ENCODE measurements around the gene EIF2B5.
A peak's percentile ranks its signal among the peaks of the same experiment; 100 is the strongest.

EIF2B5 gene

GRCh38 chr3:184145111-184145524 lies 10.0 kb downstream of the EIF2B5 start:
- H3K27ac ChIP-seq (ENCODE audit: low read length, poor library complexity, severe bottlenecking), result peak overlapping the region; percentile 13
- 65% methylated on average over 4 of the region's 4 CpGs for WGBS
- no peaks in the 10 kb centered on the region for H3K27me3 ChIP-seq (ENCODE audit: control insufficient read depth in 1 of 2, insufficient read depth in 1 of 2, low read length in 2 of 2)
- no peak overlapping the region for H3K4ac ChIP-seq (ENCODE audit: low read depth in 1 of 2, low read length in 2 of 2)
- H3K4me2 ChIP-seq (ENCODE audit: low read length, poor library complexity, severe bottlenecking), result no peak overlapping the region
- no peak overlapping the region for H2AK5ac ChIP-seq (ENCODE audit: low read length, severe bottlenecking)
- peak overlapping the region; percentile 37 for H3K9ac ChIP-seq (ENCODE audit: low read length)
- no peak overlapping the region for H2BK120ac ChIP-seq (ENCODE audit: low read depth, low read length)
- no peak overlapping the region for H4K8ac ChIP-seq (ENCODE audit: low read length)
- no peak overlapping the region for H3K18ac ChIP-seq (ENCODE audit: low read depth in 1 of 2, low read length in 2 of 2)
- H2BK5ac ChIP-seq (ENCODE audit: low read depth, low read length, poor library complexity, severe bottlenecking), result no peak overlapping the region
- no peak overlapping the region for H3K4me3 ChIP-seq (ENCODE audit: insufficient read depth in 1 of 2, low read depth in 1 of 2, low read length in 2 of 2)
- no peak overlapping the region for H2BK12ac ChIP-seq (ENCODE audit: low read length in 2 of 2)
- no peaks in the 10 kb centered on the region for H3K9me3 ChIP-seq (ENCODE audit: control insufficient read depth, low read length)
- H4K91ac ChIP-seq (ENCODE audit: low read length), result no peak overlapping the region
- no peak overlapping the region for H2BK15ac ChIP-seq (ENCODE audit: low read depth, poor library complexity, severe bottlenecking)
- DNase-seq, result peak; percentile 30
- no peak overlapping the region for H3K23ac ChIP-seq (ENCODE audit: low read length in 2 of 2)
- peaks cover 7% of the 10 kb centered on the region for H3K4me1 ChIP-seq (ENCODE audit: control insufficient read depth, insufficient read depth, low read depth, low read length)
- peaks cover 23% of the 10 kb centered on the region for H3K79me1 ChIP-seq (replicated peaks; ENCODE audit: low read length, poor library complexity, severe bottlenecking)
- H2AFZ ChIP-seq (ENCODE audit: low read depth, low read length), result no peak overlapping the region
- no peak overlapping the region for H3K14ac ChIP-seq (ENCODE audit: low read length in 2 of 2)
- peaks cover 43 to 68% of the 10 kb centered on the region in 2 experiments for H3K36me3 ChIP-seq (ENCODE audit: control insufficient read depth in 1 of 2, insufficient read depth in 2 of 2, low read depth in 1 of 2, low read length in 2 of 2)

- Histone ChIP-seq H3K79me1 (replicated peaks; ENCODE audit: low read length, poor library complexity, severe bottlenecking) (peaks cover 16% of the 10 kb centered on the region), H4K91ac (ENCODE audit: low read length) (no peak overlapping the region), H3K4me3 (ENCODE audit: insufficient read depth in 1 of 2, low read depth in 1 of 2, low read length in 2 of 2) (no peak overlapping the region), H3K27me3 (ENCODE audit: control insufficient read depth in 1 of 2, insufficient read depth in 1 of 2, low read length in 2 of 2) (no peaks in the 10 kb centered on the region), H3K36me3 (ENCODE audit: control insufficient read depth in 1 of 2, insufficient read depth in 2 of 2, low read depth in 1 of 2, low read length in 2 of 2) (peaks cover 38 to 61% of the 10 kb centered on the region in 2 experiments), H3K27ac (ENCODE audit: low read length, poor library complexity, severe bottlenecking) (no peak overlapping the region), H2BK12ac (ENCODE audit: low read length in 2 of 2) (no peak overlapping the region), H2AK5ac (ENCODE audit: low read length, severe bottlenecking) (peak overlapping the region; percentile 22), H3K4me2 (ENCODE audit: low read length, poor library complexity, severe bottlenecking) (no peak overlapping the region), H3K23ac (ENCODE audit: low read length in 2 of 2) (no peak overlapping the region), H3K14ac (ENCODE audit: low read length in 2 of 2) (no peak overlapping the region), H3K9ac (ENCODE audit: low read length) (peak overlapping the region; percentile 37), H2BK120ac (ENCODE audit: low read depth, low read length) (no peak overlapping the region), H4K8ac (ENCODE audit: low read length) (no peak overlapping the region), H2BK15ac (ENCODE audit: low read depth, poor library complexity, severe bottlenecking) (no peak overlapping the region), H3K18ac (ENCODE audit: low read depth in 1 of 2, low read length in 2 of 2) (no peak overlapping the region), H3K9me3 (ENCODE audit: control insufficient read depth, low read length) (no peaks in the 10 kb centered on the region), H2AFZ (ENCODE audit: low read depth, low read length) (no peak overlapping the region), H2BK5ac (ENCODE audit: low read depth, low read length, poor library complexity, severe bottlenecking) (no peak overlapping the region), H3K4me1 (ENCODE audit: control insufficient read depth, insufficient read depth, low read depth, low read length) (peaks cover 7% of the 10 kb centered on the region), H3K4ac (ENCODE audit: low read depth in 1 of 2, low read length in 2 of 2) (no peak overlapping the region)
- no peak for DNase-seq
- 85% methylated on average over 8 of the region's 8 CpGs for WGBS
Observed at GRCh38 chr3:184145751-184146270, 10.7 kb downstream of the EIF2B5 start.

- no peak overlapping the region for H3K14ac ChIP-seq (ENCODE audit: low read length in 2 of 2)
- H2AK5ac ChIP-seq (ENCODE audit: low read length, severe bottlenecking), result no peak overlapping the region
- peaks cover 7% of the 10 kb centered on the region for H3K4me1 ChIP-seq (ENCODE audit: control insufficient read depth, insufficient read depth, low read depth, low read length)
- H3K18ac ChIP-seq (ENCODE audit: low read depth in 1 of 2, low read length in 2 of 2), result no peak overlapping the region
- H2AFZ ChIP-seq (ENCODE audit: low read depth, low read length), result no peak overlapping the region
- WGBS, result 100% methylated on average over 2 of the region's 3 CpGs
- H2BK120ac ChIP-seq (ENCODE audit: low read depth, low read length), result no peak overlapping the region
- H3K4me3 ChIP-seq (ENCODE audit: insufficient read depth in 1 of 2, low read depth in 1 of 2, low read length in 2 of 2), result no peak overlapping the region
- H2BK12ac ChIP-seq (ENCODE audit: low read length in 2 of 2), result no peak overlapping the region
- no peaks in the 10 kb centered on the region for H3K9me3 ChIP-seq (ENCODE audit: control insufficient read depth, low read length)
- no peak overlapping the region for H3K23ac ChIP-seq (ENCODE audit: low read length in 2 of 2)
- no peak overlapping the region for H4K91ac ChIP-seq (ENCODE audit: low read length)
- no peak overlapping the region for H3K9ac ChIP-seq (ENCODE audit: low read length)
- H2BK15ac ChIP-seq (ENCODE audit: low read depth, poor library complexity, severe bottlenecking), result no peak overlapping the region
- H3K79me1 ChIP-seq (replicated peaks; ENCODE audit: low read length, poor library complexity, severe bottlenecking), result peaks cover 14% of the 10 kb centered on the region
- no peak overlapping the region for H3K27ac ChIP-seq (ENCODE audit: low read length, poor library complexity, severe bottlenecking)
- H4K8ac ChIP-seq (ENCODE audit: low read length), result no peak overlapping the region
- H3K4ac ChIP-seq (ENCODE audit: low read depth in 1 of 2, low read length in 2 of 2), result no peak overlapping the region
- no peak overlapping the region for H2BK5ac ChIP-seq (ENCODE audit: low read depth, low read length, poor library complexity, severe bottlenecking)
- H3K27me3 ChIP-seq (ENCODE audit: control insufficient read depth in 1 of 2, insufficient read depth in 1 of 2, low read length in 2 of 2), result no peaks in the 10 kb centered on the region
- DNase-seq, result no peak
- peaks cover 20 to 39% of the 10 kb centered on the region in 2 experiments for H3K36me3 ChIP-seq (ENCODE audit: control insufficient read depth in 1 of 2, insufficient read depth in 2 of 2, low read depth in 1 of 2, low read length in 2 of 2)
- no peak overlapping the region for H3K4me2 ChIP-seq (ENCODE audit: low read length, poor library complexity, severe bottlenecking)
Observed at GRCh38 chr3:184148076-184148475, 12.9 kb downstream of the EIF2B5 start.

- Histone ChIP-seq H3K9me3 (ENCODE audit: control insufficient read depth, low read length) (no peaks in the 10 kb centered on the region), H2BK5ac (ENCODE audit: low read depth, low read length, poor library complexity, severe bottlenecking) (no peak overlapping the region), H2AFZ (ENCODE audit: low read depth, low read length) (no peak overlapping the region), H4K8ac (ENCODE audit: low read length) (no peak overlapping the region), H3K23ac (ENCODE audit: low read length in 2 of 2) (no peak overlapping the region), H3K9ac (ENCODE audit: low read length) (no peak overlapping the region), H2BK12ac (ENCODE audit: low read length in 2 of 2) (no peak overlapping the region), H4K91ac (ENCODE audit: low read length) (no peak overlapping the region), H3K79me1 (replicated peaks; ENCODE audit: low read length, poor library complexity, severe bottlenecking) (peaks cover 8% of the 10 kb centered on the region), H3K4me2 (ENCODE audit: low read length, poor library complexity, severe bottlenecking) (no peak overlapping the region), H3K14ac (ENCODE audit: low read length in 2 of 2) (no peak overlapping the region), H3K27me3 (ENCODE audit: control insufficient read depth in 1 of 2, insufficient read depth in 1 of 2, low read length in 2 of 2) (no peaks in the 10 kb centered on the region), H3K4ac (ENCODE audit: low read depth in 1 of 2, low read length in 2 of 2) (no peak overlapping the region), H3K27ac (ENCODE audit: low read length, poor library complexity, severe bottlenecking) (no peak overlapping the region), H3K36me3 (ENCODE audit: control insufficient read depth in 1 of 2, insufficient read depth in 2 of 2, low read depth in 1 of 2, low read length in 2 of 2) (peaks cover 9 to 28% of the 10 kb centered on the region in 2 experiments), H2AK5ac (ENCODE audit: low read length, severe bottlenecking) (no peak overlapping the region), H2BK120ac (ENCODE audit: low read depth, low read length) (no peak overlapping the region), H3K18ac (ENCODE audit: low read depth in 1 of 2, low read length in 2 of 2) (no peak overlapping the region), H3K4me1 (ENCODE audit: control insufficient read depth, insufficient read depth, low read depth, low read length) (peaks cover 7% of the 10 kb centered on the region), H2BK15ac (ENCODE audit: low read depth, poor library complexity, severe bottlenecking) (no peak overlapping the region), H3K4me3 (ENCODE audit: insufficient read depth in 1 of 2, low read depth in 1 of 2, low read length in 2 of 2) (no peak overlapping the region)
- WGBS, result 90% methylated on average over 6 of the region's 6 CpGs
- DNase-seq, result no peak
Observed at GRCh38 chr3:184149123-184149522, 14.0 kb downstream of the EIF2B5 start.
